Smooth muscle cell of trachea (primary cell): ENCODE data around the gene BEX5. TPM values are rescaled to one million over a fixed set of nuclear protein-coding genes. Genes with fewer than 3 reads are reported as not detected.

Source experiments
- total RNA-seq: library from RNA; depleted of rRNA; stranded (reverse); fragments of >200 nt; gene quantifications from 2 replicates; pipeline ENCODE4 v1.2.1, GENCODE V29; 2014

The BEX5 gene
- total RNA-seq, result not detected in 2 replicates

DNA sequence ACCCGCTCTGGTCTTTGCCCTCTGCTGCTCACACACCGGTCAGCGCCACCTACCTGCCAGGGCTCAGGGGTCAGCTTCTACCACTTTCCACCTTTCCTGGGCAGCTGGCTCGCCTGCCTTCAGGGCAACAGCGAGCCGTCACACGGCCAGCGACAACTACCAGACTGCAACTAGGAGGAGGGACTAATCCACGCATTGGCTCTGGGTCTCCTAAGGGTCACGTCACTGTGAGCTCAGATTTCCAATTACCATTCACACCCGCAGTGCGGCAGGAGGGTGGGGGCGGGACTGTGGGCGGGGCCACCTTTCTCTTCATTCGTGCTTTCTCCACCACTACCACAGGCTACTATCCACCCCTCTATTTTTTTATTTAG, at the start of gene BEX5:
Gene BEX5 (minus strand): TSS at position 172 of the 374 bp plus-strand sequence. CDS start 1,712 bp downstream, outside the sequence.

GRCh38 chrX:102142274-102142673, 13.5 kb downstream of the BEX5 start, which contains the start of gene TCEAL6:
TSS of gene TCEAL6 (minus strand) at chrX:102142481.

GRCh38 chrX:102125436-102125835, 30.3 kb downstream of the BEX5 start, which contains the start of gene TCEAL2:
TSS of gene TCEAL2 (plus strand) at chrX:102125679. CDS start at chrX:102126831, 1,152 bp downstream.

Other genes starting within 250 kb of the BEX5 start
- 0.17 and 0.44 TPM in 2 replicates for gene ZMAT1, start 223.9 kb downstream of the BEX5 start, total RNA-seq
- gene TCEAL2, start 30.3 kb downstream of the BEX5 start, total RNA-seq, result 0.17 TPM in 1 of 2 replicates, not detected in the other
- gene TCEAL6, start 13.5 kb downstream of the BEX5 start, total RNA-seq, result not detected in 2 replicates
- not detected in 2 replicates for gene TCP11X1, start 59.3 kb upstream of the BEX5 start, total RNA-seq
- gene NXF2, start 91.2 kb upstream of the BEX5 start, total RNA-seq, result not detected in 2 replicates